Mononuclear cell (primary cell): Measurements from ENCODE around the gene OVAAL. TPM values are rescaled to one million over a fixed set of nuclear protein-coding genes. Genes with fewer than 3 reads are reported as not detected.
"Not testable (repeated sequence)": the region's sequence is repeated elsewhere in the genome, so short reads cannot be mapped to it uniquely, and the experiment has no call there.

Source experiments
- H3K27me3 ChIP-seq: 2 replicates; pipeline ENCODE4 v1.6.0; 2011; ENCODE audit warnings: low read length, control low read depth; ENCODE audit not compliant: insufficient read depth
- H3K4me1 ChIP-seq: 2 replicates; pipeline ENCODE4 v1.5.1; 2011; ENCODE audit warnings: mild to moderate bottlenecking, low read length, control low read depth; ENCODE audit not compliant: insufficient read depth
- H3K4me3 ChIP-seq: 2 replicates; pipeline ENCODE4 v1.5.1; 2011; ENCODE audit warnings: mild to moderate bottlenecking, low read length, moderate library complexity
- H3K9me3 ChIP-seq: 2 replicates; pipeline ENCODE4 v1.5.1; 2011; ENCODE audit warnings: low read depth, mild to moderate bottlenecking, control low read depth, low read length
- total RNA-seq: library from RNA; depleted of rRNA; stranded (reverse); fragments of >200 nt; gene quantifications from one replicate; pipeline ENCODE4 v1.2.3, GENCODE V29; 2012

OVAAL gene
- total RNA-seq, 1 donor: not detected

DNA sequence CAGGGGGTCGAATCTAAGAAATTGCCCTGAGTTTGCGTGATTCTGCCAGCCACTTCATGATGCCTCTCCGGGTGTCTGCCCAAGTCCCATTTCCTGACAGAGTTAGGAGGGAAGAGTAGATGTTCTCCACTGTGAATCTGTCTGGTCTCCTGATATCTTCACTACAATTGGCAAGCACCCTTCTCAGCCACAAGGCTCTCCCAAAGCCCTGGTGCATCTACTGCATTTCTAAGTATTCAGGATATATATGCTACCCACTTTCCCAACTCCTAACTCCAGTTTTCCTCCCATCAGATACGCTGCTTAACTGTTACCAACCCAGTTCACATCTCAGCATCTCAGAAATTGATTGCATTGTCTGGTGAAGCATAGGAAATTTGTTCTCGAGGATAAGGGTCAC lies 25.9 kb upstream of the OVAAL start:
- Histone ChIP-seq H3K9me3 (no peaks in the 10 kb centered on the region), H3K4me3 (no peak overlapping the region), H3K27me3 (no peaks in the 10 kb centered on the region), H3K4me1 (no peaks in the 10 kb centered on the region)

DNA sequence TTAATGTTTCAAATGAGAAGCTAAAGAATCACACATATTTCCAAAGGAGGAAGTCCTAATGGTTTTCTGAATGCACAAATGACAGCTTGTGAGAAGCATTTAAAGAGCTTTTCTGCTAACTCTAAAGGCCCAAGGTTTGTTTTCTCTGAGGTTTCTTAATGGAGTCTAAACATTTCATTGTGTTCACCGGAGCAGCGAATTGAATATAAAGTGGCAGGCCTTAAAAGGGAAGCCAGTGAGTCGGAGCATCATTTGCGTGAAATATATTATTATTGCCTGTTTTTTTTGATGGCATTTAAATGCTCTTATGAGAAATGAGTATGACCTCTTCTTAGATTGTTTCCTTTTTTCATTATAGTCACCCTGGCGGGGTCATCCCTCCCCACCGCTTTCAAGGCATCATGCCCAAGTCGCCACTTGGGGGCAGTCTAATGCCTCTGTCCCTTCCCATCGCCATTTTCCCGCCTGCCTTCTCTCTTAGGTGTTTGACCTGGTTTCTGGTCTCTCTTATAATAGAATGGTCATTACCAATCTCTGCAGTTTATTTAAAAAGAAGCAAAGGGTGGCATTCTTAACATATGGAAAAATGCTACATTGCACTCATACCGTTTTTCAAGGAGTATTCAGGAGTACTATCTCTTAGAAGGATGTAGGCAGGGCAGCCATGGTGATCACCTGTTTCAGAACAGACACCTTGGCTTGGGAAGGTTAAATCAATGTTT lies 25.3 kb upstream of the OVAAL start:
- Histone ChIP-seq H3K4me1 (no peaks in the 10 kb centered on the region), H3K27me3 (peaks cover 1% of the 10 kb centered on the region), H3K4me3 (no peak overlapping the region), H3K9me3 (no peaks in the 10 kb centered on the region)

DNA sequence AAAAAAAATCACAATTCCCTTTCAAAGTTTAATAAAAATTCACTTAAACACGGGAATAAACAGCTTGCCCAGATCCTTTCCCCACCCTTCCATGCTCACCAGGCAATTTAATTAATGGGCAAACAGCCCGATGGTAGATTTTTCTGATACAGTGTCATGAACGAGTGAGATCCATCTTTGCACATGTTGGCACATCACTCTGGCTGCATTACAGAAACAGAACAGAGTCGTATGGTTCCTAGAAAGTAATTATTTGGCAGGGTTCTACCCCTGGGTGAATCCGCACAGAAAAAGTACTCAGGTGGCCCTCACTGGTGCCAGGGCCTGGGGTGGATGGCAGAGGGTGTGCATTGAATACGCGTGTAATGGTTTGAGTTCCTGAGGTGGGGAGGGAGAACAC lies 24.6 kb upstream of the OVAAL start:
- H3K27me3 ChIP-seq: peaks cover 3% of the 10 kb centered on the region
- no peaks in the 10 kb centered on the region for H3K4me1 ChIP-seq
- H3K4me3 ChIP-seq: no peak overlapping the region
- H3K9me3 ChIP-seq: no peaks in the 10 kb centered on the region

DNA sequence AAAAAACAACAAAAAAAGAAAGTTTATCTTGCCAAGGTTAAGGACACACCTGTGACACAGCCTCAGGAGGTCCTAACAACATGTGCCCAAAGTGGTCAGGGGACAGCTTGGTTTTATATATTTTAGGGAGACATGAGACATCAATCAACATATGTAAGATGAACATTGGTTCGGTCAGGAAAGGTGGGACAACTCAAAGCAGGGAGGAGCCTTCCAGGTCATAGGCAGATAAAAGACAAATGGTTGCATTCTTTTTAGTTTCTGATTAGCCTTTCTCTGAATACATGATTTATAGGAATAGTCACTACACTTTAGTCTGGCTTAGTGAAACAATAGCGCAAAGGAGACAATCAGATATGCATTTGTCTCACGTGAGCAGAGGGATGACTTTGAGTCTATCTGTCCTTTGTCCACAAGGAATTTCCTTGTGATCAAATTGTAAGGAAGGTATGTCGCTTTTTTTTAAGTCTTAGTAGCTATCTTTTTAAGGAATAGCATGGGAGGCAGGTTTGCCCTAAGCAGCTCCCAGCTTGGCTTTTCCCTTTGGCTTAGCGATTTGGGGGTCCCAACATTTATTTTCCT lies 23.3 kb upstream of the OVAAL start:
- Histone ChIP-seq H3K4me3 (no peak overlapping the region), H3K4me1 (no peaks in the 10 kb centered on the region), H3K27me3 (peaks cover 3% of the 10 kb centered on the region), H3K9me3 (no peaks in the 10 kb centered on the region)

DNA sequence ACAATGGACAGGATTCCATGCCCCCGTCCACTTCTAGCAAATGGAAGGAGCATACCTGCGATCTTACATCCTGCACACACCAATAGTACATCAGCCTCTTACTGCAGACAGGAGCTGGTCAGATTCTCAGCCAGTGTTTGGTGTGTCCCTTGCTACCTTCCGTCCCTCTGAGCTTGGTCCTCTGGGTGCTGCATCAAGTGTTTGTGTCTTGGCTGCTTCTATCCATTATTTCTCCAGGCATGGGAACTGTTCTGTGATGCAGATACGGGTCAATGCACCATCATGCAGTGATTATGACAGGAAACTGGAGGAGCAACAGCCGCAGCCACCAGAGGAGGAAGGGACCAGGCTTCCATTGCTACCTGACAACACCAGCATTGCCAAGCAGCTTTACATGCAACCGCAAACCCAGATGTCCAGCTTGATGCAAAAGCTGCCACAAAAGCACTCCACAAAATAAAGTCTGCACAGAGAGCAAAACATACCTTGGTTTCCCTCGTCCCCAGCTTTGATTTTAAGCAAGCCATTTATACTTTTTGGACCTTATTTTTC lies 21.9 kb upstream of the OVAAL start:
- no peak overlapping the region for H3K4me3 ChIP-seq
- no peaks in the 10 kb centered on the region for H3K4me1 ChIP-seq
- no peaks in the 10 kb centered on the region for H3K9me3 ChIP-seq
- peaks cover 3% of the 10 kb centered on the region for H3K27me3 ChIP-seq

DNA sequence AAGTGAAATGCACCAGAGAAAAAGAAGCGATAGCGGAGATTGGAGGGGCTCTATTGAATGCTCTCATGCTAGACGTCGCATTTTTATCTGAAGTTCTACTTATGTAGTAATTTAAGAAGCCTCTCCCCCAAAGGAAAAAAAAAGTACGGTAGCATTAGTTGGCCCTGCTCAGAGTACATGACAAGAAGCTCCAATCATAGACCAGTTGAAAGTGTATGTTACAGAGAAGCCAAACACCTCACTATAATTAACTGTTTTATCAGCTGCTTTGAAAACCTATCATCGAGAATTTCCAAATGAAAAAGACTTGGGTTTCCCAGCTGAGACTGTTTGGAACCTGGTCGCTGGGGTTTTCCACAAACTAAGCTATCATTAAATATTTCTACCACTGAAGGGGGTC lies 19.6 kb upstream of the OVAAL start:
- Histone ChIP-seq H3K9me3 (no peaks in the 10 kb centered on the region), H3K4me1 (no peaks in the 10 kb centered on the region), H3K4me3 (no peak overlapping the region), H3K27me3 (peaks cover 3% of the 10 kb centered on the region)

DNA sequence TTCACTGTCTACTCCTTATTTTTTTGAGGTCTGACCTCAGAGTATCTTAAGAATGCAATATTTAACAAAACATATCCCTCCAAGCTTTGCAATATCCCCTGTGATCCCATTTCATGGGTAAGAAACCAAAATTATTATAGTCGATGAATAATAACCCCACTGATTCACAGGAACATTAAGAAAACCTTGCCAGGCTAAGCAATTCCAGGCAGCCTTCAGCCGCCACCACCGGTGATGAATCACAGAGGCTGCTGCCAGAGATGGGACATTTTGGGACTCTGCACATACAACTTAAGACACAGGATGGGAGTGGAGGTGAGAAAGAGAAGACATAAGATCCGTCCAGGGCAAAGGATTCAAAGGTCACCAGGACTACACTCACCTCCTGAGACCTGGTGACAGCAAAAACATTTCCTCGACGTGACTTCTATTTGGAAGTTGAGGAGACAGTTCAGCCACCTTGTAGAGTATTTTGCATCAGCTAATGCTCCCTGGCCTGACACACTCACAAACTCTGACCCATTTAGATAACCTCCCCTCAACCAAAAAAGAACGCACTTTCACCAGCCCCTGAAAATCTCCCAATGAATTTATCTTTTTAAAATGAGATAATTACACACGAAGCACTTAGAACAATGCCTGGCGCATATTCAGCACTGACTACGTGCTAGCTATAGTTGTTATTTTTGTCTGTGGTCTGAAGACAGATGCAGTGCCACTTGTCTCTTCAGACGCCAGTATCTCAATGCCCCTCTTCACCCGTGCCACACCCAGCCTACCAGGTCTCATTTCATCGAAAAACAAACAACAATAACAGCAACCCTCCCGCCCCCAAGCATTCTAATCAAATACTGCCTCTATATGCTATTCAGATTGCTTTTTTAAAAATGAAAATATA lies 17.8 kb upstream of the OVAAL start:
- Histone ChIP-seq H3K9me3 (no peaks in the 10 kb centered on the region), H3K27me3 (peaks cover 3% of the 10 kb centered on the region), H3K4me1 (no peaks in the 10 kb centered on the region), H3K4me3 (no peak overlapping the region)

DNA sequence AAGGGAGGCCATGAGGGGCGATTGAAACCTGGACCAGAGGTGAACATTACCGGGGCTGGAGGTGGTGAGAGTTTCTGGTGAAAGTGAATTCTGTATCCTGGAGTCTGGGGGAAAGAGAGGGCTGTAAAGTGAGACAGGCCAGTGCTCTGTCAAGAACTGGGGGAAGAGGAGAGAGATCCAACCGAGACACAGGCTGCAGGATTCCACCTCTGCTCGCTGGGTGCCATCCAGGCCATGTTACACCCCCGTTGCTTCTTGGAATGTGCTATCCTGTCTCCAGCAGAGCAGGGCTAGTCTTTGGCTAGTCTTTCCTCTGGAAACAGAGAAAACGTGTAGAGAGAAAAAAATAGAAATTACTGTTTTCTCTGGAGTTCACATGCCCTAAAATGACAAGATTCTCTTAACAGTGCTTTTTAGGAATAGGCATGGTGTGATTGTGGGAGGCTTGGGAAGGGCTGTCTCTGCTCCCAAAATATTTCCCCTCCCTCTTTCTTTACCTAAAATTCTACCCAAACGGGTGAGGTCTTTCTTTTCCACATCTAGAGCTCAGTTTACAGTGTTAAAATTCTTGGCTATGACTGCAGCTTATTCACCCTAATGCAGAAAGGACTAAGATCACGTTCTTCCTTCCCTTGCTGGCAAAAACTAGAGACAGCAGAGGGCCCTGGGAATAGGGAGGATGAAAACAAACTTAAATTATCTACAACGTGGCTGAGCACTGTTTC lies 16.5 kb upstream of the OVAAL start:
- no peaks in the 10 kb centered on the region for H3K9me3 ChIP-seq
- H3K27me3 ChIP-seq: peaks cover 3% of the 10 kb centered on the region
- H3K4me1 ChIP-seq: no peaks in the 10 kb centered on the region
- no peak overlapping the region for H3K4me3 ChIP-seq

DNA sequence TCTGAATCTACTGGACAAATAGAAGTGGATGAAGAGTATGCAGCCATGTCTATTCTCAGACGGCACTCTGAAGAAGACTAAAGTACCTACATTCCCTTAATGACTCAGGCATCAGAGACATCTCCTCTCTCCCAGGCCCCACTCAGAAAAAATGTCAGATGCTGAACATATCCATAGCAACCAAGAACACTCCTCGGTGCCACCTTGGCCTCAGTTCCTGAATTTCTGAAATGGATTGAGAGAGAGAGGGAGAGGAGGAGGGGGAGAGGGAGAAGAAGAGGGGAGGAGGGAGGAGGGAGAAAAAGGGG lies 16.0 kb upstream of the OVAAL start:
- H3K4me1 ChIP-seq: no peaks in the 10 kb centered on the region
- H3K27me3 ChIP-seq: peaks cover 3% of the 10 kb centered on the region
- no peaks in the 10 kb centered on the region for H3K9me3 ChIP-seq
- H3K4me3 ChIP-seq: no peak overlapping the region

DNA sequence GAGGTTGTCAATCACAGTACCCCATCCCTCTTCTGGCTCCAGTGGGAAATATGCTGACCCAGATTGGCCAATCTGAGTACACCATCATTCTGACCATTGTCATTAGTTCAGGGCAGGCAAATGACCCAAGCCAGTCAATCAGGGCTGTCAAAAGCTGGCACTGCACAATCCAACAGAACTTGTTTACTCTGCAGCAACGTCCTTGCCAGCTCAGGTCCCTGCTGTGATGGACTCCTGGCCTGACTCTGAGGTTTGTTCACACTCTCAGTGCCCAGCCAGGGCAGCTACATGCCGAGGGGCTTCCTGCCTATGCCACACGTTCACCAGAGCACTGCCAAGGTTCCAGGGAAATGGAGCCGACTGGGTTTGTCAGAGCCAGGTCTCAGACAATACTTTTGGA lies 14.7 kb upstream of the OVAAL start:
- H3K4me3 ChIP-seq: no peak overlapping the region
- H3K27me3 ChIP-seq: no peaks in the 10 kb centered on the region
- no peaks in the 10 kb centered on the region for H3K4me1 ChIP-seq
- no peaks in the 10 kb centered on the region for H3K9me3 ChIP-seq

DNA sequence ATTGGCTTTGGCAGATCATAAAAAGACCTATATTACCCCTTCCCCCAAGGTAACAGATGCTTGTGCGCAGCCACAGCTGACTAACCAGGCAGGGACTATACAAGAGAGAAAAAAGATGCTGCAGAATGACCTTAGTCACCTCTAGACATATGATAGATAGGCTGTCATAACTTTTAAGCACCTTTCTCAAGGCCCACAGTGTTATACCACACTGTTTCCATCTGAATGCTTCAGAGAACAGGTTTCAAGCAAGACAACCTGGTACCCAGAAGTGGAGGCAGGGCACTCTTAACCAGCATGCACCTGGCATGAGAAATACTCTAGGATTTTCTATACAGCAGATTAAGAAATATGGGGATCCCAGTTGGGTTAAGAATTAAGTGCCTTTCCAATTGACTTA lies 12.8 kb upstream of the OVAAL start:
- Histone ChIP-seq H3K4me1 (no peaks in the 10 kb centered on the region), H3K27me3 (no peaks in the 10 kb centered on the region), H3K4me3 (no peak overlapping the region), H3K9me3 (no peaks in the 10 kb centered on the region)

DNA sequence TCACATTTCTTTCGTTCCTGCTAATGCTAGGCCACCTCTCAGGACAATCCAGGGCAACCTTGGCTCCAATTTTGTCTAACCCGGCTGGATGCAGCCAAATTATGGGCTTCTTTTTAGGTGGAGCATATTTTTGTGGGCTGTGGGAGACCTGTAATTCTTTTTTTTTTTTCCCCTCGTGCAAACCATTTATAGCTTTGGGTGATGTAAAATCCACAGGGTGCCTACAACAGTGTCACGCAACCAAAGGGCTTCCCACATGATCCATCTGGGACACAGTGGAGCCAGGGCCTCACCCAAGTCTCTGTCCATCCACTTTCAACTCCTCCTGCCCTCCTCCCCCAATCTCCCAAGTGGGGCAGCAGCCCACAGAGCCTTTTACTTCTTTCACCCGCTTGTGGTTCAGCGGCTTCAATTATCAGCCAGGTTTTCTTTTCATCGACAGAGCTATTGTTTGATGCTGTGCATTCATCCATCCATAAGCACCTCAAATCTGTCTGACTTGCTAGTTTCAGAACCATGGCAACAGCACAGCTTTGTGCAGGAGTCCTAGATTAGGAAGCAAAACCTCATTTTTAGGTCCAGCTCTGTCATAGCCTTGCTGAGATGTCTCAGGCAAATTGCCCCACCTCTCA lies 10.0 kb upstream of the OVAAL start:
- Histone ChIP-seq H3K4me1 (no peaks in the 10 kb centered on the region), H3K9me3 (no peaks in the 10 kb centered on the region), H3K4me3 (no peak overlapping the region), H3K27me3 (no peaks in the 10 kb centered on the region)

DNA sequence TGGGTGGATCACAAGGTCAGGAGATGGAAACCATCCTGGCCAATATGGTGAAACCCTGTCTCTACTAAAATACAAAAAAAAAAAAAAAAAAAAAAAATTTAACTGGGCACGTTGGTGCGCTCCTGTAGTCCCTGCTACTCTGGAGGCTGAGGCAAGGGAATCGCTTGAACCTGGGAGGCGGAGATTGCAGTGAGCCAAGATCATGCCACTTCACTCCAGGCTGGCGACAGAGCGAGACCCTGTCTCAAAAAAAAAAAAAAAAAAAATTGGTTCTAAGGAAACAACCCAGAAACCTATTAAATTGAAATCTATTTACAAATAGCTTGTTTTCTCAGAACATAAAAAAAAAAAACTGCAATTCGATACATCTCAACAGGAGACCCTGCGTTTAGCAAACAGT lies 9.0 kb upstream of the OVAAL start:
- H3K4me1 ChIP-seq, H3K9me3 ChIP-seq, H3K27me3 ChIP-seq, H3K4me3 ChIP-seq: not testable (repeated sequence)

DNA sequence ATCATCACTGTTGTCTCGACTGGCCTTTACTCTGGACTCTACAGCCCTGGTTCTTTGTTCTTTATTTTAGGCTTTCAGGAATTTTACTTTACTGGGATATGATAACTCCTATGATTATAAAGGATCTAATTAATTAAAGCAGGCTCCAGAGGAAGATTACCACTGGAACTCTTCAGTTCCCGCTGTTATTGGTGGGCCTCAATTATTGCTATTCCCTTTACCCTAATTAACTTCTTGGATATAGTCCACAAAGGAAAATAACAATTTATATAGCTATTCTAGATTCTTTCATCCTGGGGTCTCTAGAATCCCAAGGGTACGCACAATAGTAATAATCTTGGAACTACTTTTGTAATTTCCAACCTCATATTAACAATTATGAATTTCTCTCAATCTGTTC lies 8.5 kb upstream of the OVAAL start:
- Histone ChIP-seq H3K9me3 (no peaks in the 10 kb centered on the region), H3K27me3 (no peaks in the 10 kb centered on the region), H3K4me1 (no peaks in the 10 kb centered on the region), H3K4me3 (no peak overlapping the region)
